Activated CD8-positive, alpha-beta memory T cell treated with anti-CD3 and anti-CD28 coated beads, Interleukin-2, amount 50 U/mL, for 24 hours (primary cell): ENCODE measurements around the gene KCTD3.

Source experiments
- DNase-seq: peaks from one replicate; pipeline ENCODE4 v3.0.0-alpha.2; 2020; ENCODE audit errors: extremely low read depth

Gene KCTD3

GRCh38 chr1:215651867-215652266 is 84.8 kb downstream of the KCTD3 start:
- DNase-seq = no peak

- no peak for DNase-seq
These were observed 85.3 kb downstream of the KCTD3 start for GRCh38 chr1:215652371-215652770.

- no peak for DNase-seq
These were observed 89.9 kb downstream of the KCTD3 start for GRCh38 chr1:215657047-215657446.

- no peak for DNase-seq
These were observed 93.2 kb downstream of the KCTD3 start for GRCh38 chr1:215660259-215660658.

GRCh38 chr1:215661033-215661432 is 93.9 kb downstream of the KCTD3 start:
- no peak for DNase-seq

GRCh38 chr1:215665215-215665614 is 98.1 kb downstream of the KCTD3 start:
- no peak for DNase-seq

- no peak for DNase-seq
These were observed 100.7 kb downstream of the KCTD3 start for GRCh38 chr1:215667761-215668160.

GRCh38 chr1:215669806-215670491 is 102.8 kb downstream of the KCTD3 start:
- DNase-seq = no peak
